Measurements from ENCODE around the gene IQCH. TPM values are rescaled to one million over a fixed set of nuclear protein-coding genes. Genes with fewer than 3 reads are reported as not detected.

Gene IQCH
- total and polyA plus RNA-seq, 2 experiments from 2014 or later = 1.7 to 4.6 TPM

GRCh38 chr15:67505675-67506572, 251.3 kb downstream of the IQCH start (continued):
- TF ChIP-seq ZNF462 (CRISPR knock-in tag; IDR thresholded peaks at IDR 0.05) = no peak
- no peak for TF ChIP-seq CTCF (conservative IDR thresholded peaks at IDR 0.05; ENCODE audit: low read depth in 2 of 2)

- Histone ChIP-seq H3F3A (replicated peaks; ENCODE audit: low read depth) (no peaks in the 10 kb centered on the region), H3K4me2 (no peak overlapping the region), H4K20me1 (replicated peaks; ENCODE audit: insufficient read depth) (no peaks in the 10 kb centered on the region; the same call in 1 of the 2 replicates), H2AFZ (no peak overlapping the region), H3K4me3 (no peak overlapping the region), H3K4me1 (ENCODE audit: insufficient read depth) (peaks cover 11% of the 10 kb centered on the region; the same call in 1 of the 2 replicates), H3K27me3 (ENCODE audit: insufficient read depth) (no peaks in the 10 kb centered on the region), H3K27ac (ENCODE audit: low read depth) (no peak overlapping the region), H3K36me3 (ENCODE audit: insufficient read depth) (no peaks in the 10 kb centered on the region), H3K9me2 (ENCODE audit: insufficient read depth) (no peaks in the 10 kb centered on the region), H3K79me2 (replicated peaks; ENCODE audit: insufficient read depth) (no peaks in the 10 kb centered on the region)
- ATAC-seq = no peak
- H3K4me1 Mint-ChIP-seq = peaks cover 16% of the 10 kb centered on the region
- DNase-seq (ENCODE audit: low spot score) = no peak
- H3K27ac Mint-ChIP-seq = no peak overlapping the region
- H3K9me3 Mint-ChIP-seq = no peaks in the 10 kb centered on the region
- no peaks in the 10 kb centered on the region for H3K36me3 Mint-ChIP-seq (ENCODE audit: low read depth)
- H3K4me3 Mint-ChIP-seq = no peak overlapping the region
- TF ChIP-seq ETS1 (IDR thresholded peaks at IDR 0.05) = no peak
- no peak for TF ChIP-seq POLR2AphosphoS5 (IDR thresholded peaks at IDR 0.05; ENCODE audit: low read depth)
- TF ChIP-seq REST (IDR thresholded peaks at IDR 0.05; ENCODE audit: unreplicated experiment) = no peak
- no peaks in the 10 kb centered on the region for H3K27me3 Mint-ChIP-seq (ENCODE audit: insufficient read depth, low read depth, poor library complexity)
These were observed 252.5 kb downstream of the IQCH start for GRCh38 chr15:67506775-67507747.
